DMS114 treated with DMSO at 0.1 percent for 48 hours (cell line): ENCODE data around the gene DMRT1.

Experiments used
- DNase-seq: peaks from one replicate; lab custom pipeline; 2025; ENCODE audit not compliant: unreplicated experiment; lab: John Stamatoyannopoulos, UW

The DMRT1 gene

DNA sequence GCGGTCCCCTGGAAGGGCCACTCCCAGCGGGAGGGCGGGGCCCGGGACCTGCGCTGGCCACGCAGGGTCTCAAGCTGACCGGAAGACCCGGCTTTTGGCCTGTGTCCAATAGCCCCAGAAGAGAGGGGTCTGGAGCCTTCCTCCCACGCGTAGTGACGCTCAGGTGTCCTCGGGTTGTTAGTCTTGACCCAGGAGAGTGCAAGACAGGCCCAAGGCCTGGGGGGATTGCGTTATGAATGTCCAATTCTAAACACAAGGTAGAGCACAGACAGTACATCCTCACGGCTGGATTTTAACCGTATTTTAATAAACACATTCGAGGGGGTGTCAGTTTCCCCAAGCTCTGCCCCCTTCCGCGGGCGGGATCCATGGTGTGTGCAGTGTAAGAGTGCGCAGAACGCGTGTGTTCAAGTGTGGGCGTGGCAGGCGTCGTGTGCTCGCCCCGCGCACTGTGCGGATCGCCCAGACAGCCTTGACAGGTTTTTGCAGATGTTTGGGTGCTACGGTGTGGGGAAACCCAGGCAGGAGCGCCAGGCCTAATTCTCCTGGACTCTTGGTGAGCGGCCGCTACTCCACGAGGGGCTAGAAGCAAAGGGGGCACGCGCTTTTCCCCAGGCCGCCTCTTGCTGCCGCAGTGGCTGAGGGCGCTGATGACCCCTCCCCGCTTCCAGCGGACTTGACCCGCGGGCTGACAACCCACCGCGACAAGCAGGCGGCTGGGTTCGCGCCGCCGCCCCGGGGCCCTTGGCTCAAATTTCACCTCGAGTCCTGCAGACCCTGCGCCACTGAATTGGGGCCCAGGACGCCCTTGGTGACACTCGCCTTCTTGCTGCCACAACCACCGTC is 128.9 kb downstream of the DMRT1 start:
- no peak for DNase-seq

GRCh38 chr9:971901-972500 is 130.5 kb downstream of the DMRT1 start:
- DNase-seq: peak; percentile 12

DNA sequence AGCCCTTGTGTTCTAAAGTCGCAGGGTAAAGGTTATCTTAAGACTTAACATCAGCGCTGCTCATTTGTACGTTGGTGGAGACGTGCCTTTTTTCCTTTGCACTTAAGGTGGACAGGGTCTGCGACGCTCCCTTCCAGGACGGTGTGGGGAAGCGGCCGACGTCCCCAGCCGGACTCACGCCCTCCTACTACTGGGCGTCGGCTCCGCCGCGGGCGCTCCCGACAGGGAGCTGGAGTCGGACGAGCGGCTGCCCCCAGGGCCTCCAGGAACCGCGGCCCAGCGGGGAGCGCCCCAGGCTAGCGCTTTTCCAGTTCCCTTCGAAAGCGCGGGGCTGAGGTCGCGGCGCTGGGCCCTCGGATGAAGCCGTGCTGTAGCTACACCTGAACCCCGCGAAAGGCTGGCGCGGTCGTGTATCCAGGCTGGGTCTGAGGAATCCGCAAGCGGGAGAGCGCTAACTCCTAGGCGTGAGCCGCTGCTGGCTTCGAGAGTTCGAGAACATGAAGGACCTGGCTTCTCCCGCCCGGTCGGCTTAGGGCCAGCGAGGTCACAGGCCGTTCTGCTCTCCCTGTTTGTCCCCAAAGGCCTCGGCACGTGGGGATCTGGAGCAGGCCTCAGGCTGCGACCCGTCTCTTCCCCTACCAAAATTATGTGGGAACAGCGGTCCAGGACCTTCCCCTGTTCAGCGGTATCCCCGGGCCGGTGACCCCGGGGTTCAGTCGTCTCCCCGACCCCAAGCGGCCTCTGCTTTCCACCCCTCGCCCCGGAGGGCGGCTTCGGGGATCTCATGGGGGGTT is 131.2 kb downstream of the DMRT1 start:
- DNase-seq: no peak

GRCh38 chr9:973295-973834 is 131.9 kb downstream of the DMRT1 start:
- no peak for DNase-seq

- no peak for DNase-seq
Observed at GRCh38 chr9:974031-974995, 132.8 kb downstream of the DMRT1 start.

DNA sequence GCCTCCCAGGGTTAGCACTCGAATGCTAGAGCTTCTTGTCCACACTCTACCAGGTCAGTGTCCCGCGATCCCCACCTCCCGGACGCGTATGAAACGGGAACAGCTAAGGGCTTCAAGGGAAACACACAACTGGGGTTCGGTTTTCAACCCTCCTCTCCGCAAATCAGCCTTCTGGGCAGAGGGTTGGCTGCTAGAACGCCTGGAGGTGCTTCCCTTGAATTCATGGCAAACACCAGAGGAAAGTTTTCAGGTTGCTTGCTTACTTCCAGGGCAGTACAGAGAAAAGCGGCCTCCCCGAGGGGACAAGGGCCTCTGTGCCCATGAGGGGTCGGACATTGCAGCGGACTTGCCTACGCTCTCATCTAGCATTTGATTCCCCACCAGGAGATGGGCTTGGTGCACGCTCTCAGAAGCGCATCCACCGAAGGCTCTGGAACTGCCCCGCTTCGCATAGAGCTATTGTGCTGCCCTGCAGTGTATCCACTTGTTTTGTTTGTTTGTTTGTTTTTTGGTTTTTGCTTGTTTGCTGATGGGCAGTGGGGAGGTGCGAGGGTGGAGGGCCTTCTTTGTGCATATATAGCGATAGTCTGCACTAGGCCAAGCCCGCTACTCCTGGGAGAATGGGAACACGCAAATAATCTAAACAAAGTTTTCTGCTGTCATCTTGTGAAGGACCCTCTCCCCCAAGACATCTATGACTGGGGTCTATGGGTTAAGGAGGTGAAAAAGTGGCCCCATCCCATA is 133.7 kb downstream of the DMRT1 start:
- no peak for DNase-seq

DNA sequence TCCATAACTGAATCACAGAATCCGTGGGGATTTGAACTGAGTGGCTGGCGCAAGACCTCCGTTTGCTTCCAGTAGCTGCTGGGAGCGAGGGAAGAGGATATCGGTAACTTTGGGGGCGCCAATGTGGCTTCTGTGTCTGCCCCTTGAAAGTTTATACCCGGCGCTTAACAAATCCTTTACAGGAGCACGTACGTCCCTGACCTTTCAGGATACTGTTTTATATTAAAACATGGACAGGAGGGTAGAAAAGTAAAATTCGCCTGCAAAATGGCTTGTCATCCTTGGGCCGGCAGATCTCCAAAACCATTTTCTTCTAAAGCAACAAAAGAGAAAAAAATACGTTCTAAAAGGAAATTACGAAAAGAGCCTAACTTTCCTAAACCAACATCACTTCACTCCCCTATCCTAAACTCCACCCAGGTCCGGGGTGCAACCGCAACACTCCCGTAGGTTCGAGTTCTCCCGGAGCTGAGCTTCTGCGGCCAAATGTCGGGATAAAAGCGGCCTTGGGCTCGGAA is 134.3 kb downstream of the DMRT1 start:
- DNase-seq: no peak

DNA sequence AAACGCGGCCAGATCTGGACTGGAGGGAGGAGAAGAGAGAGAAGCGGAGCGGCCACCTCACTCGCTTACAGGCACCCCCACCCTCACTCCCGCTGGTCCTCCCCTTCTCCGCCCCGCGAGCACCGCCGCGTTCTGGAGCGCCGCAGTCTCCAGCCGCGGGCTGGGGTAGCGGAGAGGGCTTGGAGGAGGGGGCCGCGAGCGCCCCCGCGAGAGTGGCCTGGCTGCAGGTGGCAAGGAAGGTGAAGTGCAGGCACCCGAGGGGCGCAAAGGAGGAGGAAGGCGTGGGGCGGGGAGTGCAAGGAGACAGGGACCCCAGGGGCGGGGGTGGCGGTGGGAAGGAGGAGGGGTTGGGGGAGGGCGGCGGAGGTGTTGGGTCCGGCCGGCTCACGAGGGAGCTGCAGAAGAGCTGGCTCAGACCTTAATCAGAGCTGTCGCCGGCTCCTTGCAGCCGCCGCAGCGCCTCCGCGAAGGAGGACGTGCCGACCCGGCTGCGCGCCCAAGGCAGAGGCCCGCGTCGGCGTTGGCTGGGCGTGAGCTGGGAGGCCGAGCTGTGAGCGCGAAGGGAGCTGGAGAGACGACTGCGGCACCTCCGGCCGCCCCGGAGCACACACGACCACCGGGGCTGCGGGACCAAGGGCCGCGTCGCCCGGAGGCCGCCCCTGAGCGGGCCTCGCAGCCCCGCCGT is 134.9 kb downstream of the DMRT1 start, which contains the start of gene DMRT3:
DMRT3 (plus strand) TSS at position 398 of the 685 bp plus-strand sequence. CDS start 347 bp downstream, outside the sequence.
- DNase-seq: no peak

DNA sequence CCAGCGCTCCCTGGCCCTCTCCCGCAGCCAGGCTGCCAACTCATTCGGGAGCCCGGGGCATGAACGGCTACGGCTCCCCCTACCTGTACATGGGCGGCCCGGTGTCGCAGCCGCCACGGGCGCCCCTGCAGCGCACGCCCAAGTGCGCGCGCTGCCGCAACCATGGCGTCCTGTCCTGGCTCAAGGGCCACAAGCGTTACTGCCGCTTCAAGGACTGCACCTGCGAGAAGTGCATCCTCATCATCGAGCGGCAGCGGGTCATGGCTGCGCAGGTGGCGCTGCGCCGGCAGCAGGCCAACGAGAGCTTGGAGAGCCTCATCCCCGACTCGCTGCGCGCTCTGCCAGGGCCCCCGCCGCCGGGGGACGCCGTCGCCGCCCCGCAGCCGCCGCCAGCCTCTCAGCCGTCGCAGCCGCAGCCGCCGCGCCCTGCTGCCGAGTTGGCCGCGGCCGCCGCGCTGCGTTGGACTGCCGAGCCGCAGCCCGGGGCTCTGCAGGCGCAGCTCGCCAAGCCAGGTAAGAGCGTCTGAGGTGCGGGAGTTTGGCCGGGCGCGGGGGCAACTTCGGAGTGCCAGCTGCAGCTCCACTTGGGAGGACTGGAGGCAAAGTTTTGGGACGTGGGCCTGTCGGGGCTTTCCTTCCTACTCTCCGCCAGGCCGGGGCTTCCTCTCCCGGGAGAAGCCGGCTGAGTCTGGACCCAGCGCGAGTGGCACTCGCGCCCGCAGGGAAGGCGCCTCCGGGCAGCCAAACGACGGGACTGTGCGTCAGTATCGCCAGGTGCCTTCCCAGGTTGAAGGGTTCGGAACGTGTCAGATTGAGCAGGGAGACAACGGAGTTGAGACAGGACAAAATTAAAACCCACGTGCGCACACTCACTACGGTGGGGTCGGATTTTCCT is 135.7 kb downstream of the DMRT1 start:
- no peak for DNase-seq

- no peak for DNase-seq
Observed at GRCh38 chr9:977838-978830, 136.6 kb downstream of the DMRT1 start.

DNA sequence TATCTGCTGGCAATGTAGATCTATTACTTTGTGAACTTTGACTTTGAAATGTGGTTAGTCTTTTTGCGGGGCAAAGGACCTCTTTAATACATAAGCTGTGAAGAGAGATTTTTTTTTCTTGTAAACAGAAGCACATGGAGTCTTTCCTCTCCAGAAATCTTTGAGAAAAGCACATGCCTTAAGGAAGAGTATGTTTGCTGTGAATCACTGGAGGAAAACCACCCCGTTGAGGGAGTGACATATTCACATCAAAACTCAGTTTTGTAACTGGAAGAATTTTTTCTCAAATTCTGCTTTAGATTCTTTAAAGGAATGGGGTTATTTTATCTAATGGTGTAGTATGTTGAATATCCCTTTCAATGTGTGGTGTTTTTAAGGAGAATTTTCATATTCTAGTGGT is 138.5 kb downstream of the DMRT1 start:
- DNase-seq: no peak

- DNase-seq: no peak
Observed at GRCh38 chr9:980640-981039, 139.1 kb downstream of the DMRT1 start.

DNA sequence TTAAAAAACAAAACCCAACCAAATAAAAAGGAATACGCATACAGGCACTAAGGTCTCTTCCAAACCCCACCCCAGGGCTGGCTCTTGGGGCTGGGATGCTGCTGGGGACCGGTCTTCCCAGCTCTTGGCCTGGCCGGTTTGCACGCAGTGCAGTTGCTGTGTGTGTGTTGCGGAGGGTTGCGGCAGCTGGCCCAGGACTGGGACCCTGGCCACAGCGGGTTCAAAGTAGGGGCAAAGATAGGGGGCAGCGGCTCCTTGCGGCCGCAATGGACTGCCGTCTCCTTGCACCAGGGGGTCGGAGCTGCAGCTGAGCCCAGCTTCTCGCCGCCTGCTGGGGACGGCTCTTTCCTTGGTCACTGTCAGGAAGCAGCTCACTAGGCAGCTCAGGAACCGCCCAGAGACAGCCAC is 140.0 kb downstream of the DMRT1 start:
- no peak for DNase-seq

- no peak for DNase-seq
Observed at GRCh38 chr9:982394-983230, 141.1 kb downstream of the DMRT1 start.

DNA sequence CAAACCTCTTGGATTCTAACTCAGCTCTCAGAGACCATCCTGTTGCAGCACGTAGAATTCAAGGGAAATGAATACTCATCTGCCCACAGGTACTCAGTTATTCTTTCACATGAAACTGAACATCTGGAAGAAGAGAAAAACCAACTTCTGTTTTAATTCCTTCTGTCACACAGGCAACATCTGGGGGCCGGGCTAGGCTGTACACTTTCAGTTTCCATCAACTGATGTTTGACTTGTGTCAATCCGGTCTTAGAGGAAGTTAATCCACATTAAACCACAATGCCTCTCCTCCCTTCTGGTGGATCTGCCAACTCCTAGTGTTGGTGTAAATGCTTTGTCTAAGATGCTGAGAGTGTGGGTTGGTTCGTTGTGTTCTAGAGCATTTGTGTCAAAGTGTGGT is 152.5 kb downstream of the DMRT1 start:
- DNase-seq: no peak

GRCh38 chr9:995192-995591 is 153.7 kb downstream of the DMRT1 start:
- DNase-seq: no peak
